GM19395 (cell line): ENCODE measurements around the gene ADGRF1.
"Not testable (repeated sequence)": the region's sequence is repeated elsewhere in the genome, so short reads cannot be mapped to it uniquely, and the experiment has no call there.

ENCODE experiments used
- ATAC-seq: cut with Tn5 transposase; IDR thresholded peaks from one replicate; pipeline ENCODE4 v1.9.1; 2021; ENCODE audit warnings: mild to moderate bottlenecking, moderate library complexity; ENCODE audit not compliant: unreplicated experiment

The ADGRF1 gene

DNA sequence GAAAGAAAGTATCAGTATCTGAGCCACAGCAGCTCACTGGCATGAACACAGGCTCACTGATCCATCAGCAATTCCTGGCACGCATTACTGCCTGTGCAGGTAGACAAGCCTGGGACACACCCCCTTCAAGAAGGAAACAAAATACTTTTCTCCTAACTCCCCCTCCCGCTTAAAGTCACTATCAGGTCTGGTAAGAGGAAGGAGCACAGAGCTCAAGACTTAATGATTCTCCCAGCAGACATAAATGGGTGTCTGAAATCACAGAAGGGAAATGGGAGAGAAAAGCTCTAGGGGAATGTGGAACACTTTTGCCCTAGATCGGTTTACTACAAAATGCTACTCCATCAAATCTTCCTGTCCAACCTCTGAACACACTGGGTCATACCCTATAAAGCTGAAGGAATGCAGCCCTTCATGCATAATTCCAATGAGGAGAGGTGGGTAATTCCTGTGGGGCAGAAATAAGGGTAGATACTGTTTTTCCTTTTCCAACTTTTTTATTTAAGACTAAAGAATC is at the start of gene ADGRF1:
TSS of gene ADGRF1 (minus strand) at position 58 of the 517 bp plus-strand sequence. CDS start 13,271 bp downstream, outside the sequence.
- ATAC-seq: no peak

DNA sequence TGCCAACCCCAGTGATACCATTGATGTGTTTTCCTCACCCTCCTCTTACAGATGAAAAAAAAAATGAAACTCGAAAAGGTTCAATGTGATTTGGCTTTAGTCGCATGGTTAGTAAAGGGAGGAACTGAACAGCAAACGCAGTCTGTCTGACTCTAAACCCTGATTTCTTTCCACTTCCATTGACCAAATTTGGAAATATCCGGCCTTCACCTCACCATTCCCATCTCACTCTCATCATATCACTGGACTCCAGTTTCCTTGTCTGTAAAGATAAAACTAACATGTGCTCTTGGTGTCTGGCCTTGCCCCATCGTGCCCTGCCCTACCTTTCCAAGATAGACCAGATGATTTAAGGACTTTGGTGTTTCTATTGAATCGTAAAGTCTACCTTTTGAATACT is 48.7 kb upstream of the ADGRF1 start:
- ATAC-seq: no peak

DNA sequence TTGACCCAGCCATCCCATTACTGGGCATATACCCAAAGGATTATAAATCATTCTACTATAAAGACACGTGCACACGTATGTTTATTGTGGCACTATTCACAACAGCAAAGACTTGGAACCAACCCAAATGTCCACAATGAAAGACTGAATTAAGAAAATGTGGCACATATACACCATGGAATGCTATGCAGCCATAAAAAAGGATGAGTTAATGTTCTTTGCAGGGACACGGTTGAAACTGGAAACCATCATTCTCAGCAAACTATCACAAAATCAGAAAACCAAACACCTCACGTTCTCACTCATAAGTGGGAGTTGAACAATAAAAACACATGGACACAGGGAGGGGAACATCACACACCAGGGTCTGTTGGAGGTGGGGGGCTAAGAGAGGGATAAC is 47.3 kb upstream of the ADGRF1 start:
- not testable (repeated sequence) for ATAC-seq

DNA sequence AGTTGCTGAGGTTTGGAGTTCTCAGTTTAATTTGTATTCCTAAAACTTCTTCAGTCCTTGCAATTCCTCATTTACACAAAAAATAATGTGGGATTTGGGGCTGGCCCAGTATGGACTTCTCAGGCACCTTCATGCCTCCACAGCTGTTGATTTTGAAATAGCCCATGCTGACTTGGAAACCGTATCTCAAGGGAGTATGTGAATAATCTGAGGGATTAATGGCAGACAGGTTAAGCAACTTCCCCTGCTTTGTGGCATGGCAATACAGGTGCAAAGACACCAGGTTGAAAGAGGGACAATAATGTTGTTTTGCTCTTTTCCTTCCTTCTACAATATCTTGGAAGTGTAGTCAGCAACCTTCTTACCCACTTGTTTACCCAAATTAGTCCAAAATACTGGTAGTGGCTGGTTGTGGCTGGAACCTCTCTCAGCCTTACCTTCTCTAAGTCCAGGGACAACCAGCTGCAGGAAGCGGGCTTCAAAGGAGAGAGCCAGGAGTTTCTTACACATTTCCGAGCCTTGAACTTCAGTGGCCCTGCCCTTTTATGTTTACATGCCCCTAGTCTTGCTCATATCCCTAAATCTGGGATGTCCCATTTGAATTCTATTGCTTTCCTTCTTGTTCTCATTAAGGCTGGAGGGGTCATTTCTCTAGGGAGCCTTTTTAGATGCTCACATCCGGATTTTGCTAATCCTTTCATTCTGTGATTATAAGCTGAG is 44.1 kb upstream of the ADGRF1 start:
- ATAC-seq: no peak

DNA sequence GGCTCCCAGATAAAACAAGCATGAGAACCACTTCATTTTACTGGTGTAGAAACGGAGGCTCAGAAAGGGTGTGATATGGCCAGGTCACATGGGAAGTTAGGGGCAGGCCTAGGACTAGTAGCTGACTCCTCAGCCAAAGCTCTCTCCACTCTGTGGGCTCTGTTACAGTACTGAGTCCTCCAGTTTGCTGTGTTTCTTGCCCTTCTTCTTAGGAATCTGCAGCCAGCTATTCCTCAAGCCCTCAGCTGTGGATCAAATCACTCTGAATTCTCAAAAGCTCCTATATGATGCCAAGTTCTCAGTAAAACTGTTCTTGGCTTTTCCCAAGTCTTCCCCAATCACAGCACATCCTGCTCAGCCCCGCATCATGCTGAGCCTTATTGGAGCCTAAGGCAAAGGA is 42.5 kb upstream of the ADGRF1 start:
- no peak for ATAC-seq

DNA sequence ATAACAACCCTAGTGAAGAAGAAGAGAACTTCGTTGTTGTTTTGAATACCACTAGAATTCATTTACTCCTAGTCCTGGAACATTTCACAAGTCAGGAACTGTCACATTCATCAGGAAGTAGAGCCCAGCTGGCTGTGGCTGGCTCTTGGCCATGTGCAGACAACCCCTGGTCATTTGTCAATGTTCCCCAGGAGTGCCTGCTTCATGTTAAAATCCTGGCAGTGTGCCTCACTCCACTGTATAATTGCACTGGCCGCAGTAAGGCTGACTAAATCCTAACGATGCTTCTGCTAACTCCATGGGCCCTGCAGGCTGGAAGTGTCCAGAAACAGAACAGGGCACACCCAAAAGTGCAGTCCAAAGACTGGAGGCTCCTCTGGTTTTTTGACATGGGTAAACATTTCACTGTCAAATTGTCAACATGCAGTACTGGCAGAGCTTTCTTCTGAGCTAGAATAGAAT is 41.5 kb upstream of the ADGRF1 start:
- ATAC-seq: no peak

DNA sequence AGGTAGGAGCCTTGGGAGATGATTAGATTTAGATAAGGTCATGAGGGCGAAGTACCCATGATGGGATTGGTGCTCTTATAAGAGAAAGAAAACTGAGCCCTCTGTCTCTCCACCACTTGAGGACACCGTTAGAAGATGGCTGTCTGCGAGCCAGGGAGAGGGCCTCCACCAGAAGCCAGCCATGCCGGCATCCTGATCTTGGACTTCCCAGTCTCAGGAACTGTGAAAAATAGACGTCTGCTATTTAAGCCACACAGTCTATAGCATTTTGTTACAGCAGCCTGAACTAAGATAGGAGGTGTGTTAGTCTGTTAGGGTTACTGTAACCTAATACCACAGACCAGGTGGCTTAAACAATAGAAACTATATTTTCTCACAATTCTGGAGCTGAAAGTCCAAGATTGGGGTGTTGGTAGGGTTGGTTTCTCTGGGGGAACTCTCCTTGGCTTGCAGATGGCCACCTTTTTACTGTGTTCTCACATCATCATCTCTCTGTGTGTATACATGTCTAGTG is 38.0 kb upstream of the ADGRF1 start:
- no peak for ATAC-seq

DNA sequence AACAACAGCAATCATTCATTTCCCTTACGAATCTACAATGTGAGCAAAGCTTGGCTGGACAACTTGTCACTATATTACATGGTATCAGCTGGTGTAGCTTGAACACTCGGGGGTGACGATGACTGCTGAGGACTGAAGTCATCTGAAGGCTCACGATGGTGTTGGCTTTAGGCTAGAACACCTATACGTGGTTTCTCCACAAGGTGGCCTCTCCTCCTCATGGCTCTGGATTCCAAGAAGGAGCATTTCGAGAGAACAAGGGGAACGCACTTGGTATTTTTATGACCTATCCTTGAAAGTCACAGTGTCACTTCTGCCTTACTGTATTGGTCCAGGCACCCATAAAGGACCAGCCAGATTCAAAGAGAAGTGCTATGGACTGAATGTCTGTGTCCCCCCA is 37.5 kb upstream of the ADGRF1 start:
- no peak for ATAC-seq

DNA sequence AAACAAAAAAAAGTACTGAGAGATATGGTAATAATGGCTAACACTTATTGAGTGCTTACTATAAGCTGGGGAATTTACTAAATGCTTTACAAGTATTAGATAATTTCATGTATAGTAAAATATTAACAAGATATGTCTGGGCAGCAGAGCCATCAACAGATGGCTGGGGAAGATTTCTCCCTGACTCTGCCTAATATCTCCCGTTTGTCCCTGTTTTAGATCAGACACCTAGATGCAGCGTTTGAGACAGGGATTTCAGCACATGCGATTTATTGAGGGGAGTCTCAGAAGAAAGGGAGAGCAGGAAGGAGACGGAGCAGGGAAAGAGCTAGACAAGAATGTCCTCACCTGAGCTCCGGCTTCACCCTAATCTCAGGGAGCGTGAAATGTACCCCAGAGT is 36.9 kb upstream of the ADGRF1 start:
- ATAC-seq: no peak

DNA sequence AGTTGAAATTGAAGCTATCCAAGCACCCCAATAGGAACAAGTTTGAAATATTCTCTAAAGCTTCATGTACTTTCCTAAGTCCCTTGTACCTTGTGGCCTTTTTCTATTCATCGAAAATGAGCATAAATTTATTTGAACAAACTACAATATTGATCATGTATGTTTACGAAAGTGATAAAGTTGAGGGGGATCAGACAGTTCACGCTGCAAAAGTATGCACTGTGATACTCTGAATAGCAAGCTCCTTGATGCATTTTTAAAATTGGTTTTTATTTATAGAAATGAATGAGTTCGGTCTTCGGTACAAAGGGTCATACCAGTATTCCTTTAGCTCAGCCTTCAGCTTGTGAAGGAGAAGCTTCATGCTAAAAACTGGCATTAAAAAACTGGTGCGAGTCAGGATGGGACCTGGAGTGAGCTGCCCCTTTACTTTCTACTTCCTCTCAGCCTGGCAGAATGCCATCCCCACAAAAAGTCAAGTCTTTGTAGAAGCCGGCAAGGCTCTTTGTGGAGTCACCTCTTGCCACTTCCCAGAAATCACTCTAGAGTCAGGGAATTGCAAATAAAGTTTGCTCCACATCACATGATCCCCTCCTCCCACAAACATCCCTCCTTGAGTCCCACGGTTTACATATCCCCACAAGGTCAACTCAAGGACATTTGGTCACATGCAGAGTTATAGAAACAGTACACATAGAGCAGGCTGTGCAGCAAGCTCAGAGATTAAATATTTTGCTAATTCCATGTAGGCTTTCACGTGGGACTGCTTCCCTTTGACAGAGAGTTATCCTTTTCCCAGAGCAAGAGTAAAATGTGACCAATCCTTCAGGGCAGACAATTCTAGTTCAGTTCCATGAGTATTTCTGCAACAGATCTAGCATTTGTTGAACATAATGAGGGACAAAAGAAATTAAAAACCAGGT is 34.6 kb upstream of the ADGRF1 start:
- no peak for ATAC-seq

DNA sequence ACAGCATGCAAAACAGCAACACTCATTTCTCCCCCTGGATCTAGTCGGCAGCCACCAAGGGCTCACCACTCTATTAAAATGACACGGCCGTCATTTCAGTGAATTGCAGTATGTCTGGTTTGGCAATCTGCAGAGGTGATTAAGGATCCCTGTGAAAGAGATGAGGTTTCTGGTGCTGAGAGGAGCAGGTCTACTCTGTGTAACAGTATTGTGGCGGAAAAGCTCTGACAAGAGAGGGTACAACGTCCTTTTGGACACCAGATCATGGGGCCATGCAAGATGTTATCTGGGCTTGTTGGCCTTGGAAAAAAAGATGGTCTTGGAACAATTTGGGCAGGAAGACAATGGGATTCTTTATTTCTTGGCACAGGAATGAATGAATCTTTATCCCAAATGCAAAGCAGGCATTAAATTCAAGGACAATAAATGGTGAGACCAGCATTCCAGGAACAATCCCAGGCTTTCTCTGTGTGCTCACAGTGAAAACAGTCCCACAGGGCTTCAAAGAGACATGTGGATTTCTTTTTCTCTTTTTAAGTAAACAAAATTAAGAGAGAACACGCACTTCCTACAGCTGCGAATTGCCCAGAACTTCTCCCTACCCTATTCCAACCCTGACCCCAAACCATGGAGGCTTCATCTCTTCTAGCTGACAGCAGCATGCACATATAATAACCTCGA is 33.7 kb upstream of the ADGRF1 start:
- no peak for ATAC-seq

DNA sequence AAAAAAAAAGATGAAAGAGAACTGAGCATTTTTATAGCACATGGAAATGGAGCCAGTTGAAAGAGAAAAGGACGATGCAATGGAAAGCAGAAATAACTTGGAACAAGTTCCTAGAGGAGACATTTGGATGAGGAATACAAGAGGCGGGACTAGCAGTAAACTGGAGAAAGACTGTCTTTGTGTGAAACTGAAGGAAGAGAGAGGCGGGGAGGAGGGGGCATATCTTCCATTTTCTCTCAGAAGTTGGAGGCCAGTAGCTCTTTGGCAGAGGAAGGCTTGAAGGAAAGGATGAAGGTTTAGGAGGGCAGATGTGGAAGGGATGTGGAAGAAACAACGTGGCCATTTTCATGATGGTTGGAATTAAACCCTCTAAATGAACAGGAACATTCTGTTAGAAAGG is 33.0 kb upstream of the ADGRF1 start:
- ATAC-seq: no peak

DNA sequence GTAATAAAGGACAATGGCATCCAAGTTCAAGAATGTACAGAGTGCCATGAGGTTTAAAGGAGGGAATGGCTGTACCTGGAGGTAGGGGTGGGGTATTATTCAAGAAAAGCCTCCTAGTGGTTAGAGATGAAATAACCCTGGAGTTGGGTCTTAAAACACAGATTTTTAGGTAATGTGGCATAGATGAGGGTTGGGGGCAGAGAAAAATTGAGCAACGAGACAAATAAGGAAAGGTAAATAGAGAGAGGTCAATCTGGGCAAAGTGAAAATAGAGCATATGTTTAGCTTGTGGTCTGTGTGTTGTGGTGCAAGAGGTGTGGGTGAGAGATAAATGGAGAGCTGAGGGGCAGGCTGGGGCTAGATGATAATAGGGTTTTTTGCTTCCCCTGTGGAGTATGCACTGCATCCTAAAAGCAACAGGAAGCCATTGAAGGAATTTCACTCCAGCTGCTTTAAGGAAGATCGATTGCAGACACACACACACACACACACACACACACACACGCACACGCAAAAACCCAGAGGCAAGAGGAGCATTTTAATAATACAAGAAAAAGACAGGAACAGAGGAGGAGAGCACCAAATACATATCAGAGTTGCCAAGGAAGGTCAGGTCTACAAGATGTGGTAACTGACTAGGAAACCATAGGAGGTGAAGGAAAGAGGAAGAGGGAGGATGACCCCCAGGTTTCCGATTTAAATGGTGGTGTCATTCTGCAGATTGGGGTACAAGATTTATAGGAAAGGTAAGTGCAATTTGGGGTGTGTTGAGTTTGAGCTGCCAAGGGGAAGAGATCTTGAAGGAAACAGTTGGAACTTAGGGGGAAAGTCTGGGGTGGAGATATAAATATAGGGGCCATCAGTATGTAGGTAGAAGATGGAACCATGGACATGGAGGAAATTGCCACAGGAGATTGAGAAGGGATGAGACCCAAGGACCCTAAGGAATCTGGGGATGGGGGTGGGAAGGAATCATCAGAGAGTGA is 31.3 kb upstream of the ADGRF1 start:
- no peak for ATAC-seq

DNA sequence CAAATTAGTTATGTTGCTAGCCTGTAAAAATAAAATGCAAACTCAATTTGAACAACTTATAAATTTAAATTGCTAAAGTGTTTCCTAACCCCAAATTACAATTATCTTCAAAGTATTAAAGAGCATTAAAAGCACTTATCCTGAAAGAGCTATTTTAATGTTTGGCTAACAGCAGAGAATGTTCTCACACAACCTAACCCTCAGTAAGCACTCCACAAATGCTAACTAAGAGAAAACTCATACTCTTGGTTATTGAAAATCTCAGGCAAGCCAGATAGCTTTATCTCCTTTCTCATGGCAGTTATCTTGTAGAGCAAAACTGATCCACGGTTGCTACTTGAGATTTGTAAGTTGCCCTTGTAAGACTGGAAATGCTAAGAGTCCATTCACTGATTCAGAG is 30.5 kb upstream of the ADGRF1 start:
- no peak for ATAC-seq

DNA sequence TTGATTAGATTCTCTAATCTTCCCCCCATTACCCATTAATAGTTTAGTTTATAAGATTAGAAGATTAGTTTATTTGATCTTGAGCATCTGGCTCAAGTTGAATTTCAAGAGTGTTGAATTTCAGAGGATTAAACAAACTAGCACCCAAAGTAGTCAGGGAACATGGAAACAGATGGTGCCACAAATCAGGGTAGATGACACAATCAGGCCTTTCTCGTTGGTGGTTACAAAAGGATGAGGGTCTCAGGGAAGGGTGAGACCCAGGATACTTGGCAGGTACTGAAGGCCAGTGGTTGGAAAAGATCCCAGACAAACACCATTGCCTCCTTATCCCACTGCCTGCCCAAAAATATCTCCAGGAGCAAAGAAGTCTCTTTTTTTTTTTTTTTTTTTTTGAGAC is 29.5 kb upstream of the ADGRF1 start:
- no peak for ATAC-seq

DNA sequence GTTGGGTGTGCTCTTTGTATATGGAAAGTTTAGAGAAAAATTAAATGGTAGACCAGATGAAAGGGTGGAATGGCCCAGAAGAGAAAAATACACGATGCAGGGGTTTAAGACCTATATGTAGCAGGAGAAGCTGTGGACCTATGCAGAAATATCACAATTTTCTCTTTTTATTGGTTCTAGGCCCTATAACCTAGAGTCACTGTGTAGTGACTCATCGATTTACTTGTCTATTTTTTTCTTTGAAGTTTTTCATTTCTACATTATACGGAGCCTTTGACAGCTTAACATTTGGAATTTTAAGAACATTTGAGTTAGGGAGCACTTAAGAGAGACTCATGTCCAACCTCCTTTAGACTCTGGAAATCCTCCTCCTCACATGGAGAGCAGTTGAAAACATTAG is 28.3 kb upstream of the ADGRF1 start:
- ATAC-seq: no peak

DNA sequence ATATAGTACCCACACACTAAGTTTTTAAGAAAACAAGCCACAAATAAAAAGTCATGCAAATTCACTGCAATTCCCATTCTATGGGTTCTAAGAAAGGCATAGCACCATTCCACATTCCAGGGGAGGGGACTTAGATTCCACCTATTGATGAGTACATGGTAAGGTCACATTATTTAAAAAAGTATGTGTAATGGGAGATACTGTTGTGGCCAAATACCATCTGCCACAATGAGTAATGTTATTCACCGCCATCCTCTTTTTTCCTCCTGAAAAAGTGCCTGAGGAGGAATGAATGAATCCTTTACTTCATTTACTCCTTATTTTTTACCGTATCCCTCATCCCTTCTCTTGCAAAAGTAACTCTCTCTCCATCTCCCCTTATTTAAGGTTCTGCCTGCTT is 27.0 kb upstream of the ADGRF1 start:
- no peak for ATAC-seq

DNA sequence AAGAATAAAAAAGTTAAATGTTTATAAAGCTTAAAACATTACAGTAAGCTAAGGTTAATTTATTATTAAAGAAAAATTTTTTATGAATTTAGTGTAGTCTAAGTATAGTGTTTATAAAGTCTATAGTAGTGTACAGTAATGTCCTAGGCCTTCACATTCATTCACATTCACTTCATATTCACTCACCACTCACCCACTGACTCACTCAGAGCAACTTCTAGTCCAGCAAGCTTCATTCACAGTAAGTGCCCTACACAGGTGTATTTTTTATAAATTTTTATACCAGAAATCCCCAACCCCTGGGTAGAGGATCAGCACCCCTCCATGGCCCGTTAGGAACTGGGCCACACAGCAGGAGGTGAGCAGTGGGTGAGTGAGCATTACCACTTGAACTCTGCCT is 24.3 kb upstream of the ADGRF1 start:
- no peak for ATAC-seq

DNA sequence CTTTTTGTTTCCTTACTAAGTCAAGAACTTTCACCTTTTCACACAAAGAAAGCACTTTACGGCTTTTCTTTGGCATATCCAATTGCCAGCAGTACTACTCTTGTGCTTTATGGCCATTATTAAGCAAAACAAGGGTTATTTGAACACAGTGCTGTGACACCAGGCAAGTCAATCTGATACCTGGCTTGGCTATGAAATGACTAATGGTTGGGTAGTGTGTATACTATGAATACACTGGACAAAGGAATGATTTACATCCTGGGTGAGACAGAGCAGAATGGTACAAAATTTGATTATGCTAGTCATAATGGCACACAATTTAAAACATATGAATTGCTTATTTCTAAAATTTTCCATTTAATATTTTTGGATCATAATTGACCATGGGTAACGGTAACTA is 22.1 kb upstream of the ADGRF1 start:
- peak; percentile 68 for ATAC-seq

DNA sequence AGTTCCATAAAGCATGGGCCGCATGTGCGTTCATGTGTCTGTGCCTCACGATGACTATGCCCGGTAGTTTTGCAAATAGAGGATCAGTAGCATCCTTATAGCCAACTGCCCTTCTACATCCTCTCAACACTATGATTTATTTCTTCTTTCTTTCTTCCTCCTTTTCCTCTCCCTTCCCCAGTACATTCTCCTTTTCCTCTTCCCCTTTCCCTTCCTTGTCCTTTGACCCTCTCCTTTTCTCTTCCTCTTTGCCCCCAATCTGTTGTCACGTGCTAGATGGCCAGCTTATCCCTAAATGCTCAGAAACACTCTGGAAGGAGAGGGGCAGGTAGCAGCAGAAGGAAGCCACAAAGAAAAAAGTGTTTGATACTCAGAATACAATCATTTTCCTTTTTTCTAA is 20.2 kb upstream of the ADGRF1 start:
- no peak for ATAC-seq
